ENCODE data around the gene ATG12.

GRCh38 chr5:115835481-115835880 lies 5.9 kb downstream of the ATG12 start:
- TF ChIP-seq POLR2AphosphoS5 (IDR thresholded peaks at IDR 0.05) = no peak
- TF ChIP-seq, protein P1, sequence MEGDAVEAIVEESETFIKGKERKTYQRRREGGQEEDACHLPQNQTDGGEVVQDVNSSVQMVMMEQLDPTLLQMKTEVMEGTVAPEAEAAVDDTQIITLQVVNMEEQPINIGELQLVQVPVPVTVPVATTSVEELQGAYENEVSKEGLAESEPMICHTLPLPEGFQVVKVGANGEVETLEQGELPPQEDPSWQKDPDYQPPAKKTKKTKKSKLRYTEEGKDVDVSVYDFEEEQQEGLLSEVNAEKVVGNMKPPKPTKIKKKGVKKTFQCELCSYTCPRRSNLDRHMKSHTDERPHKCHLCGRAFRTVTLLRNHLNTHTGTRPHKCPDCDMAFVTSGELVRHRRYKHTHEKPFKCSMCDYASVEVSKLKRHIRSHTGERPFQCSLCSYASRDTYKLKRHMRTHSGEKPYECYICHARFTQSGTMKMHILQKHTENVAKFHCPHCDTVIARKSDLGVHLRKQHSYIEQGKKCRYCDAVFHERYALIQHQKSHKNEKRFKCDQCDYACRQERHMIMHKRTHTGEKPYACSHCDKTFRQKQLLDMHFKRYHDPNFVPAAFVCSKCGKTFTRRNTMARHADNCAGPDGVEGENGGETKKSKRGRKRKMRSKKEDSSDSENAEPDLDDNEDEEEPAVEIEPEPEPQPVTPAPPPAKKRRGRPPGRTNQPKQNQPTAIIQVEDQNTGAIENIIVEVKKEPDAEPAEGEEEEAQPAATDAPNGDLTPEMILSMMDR (IDR thresholded peaks at IDR 0.05) = no peak
- no peak for TF ChIP-seq POLR2A (IDR thresholded peaks at IDR 0.05)
